Neural cell (in vitro differentiated cells): Measurements from ENCODE around the gene ILF3. TPM values are rescaled to one million over a fixed set of nuclear protein-coding genes. Genes with fewer than 3 reads are reported as not detected.

Experiments
- H2AFZ ChIP-seq: fragments of 200-600, 300-800 bp; sonication (generic), shearing (Covaris generic); 2 replicates; pipeline ENCODE4 v1.6.0; 2014; ENCODE audit warnings: low read depth, mild to moderate bottlenecking, antibody characterized with exemption, low read length, moderate library complexity
- H3F3A ChIP-seq: fragments of 200-600 bp; shearing (Covaris generic); 2 replicates; pipeline ENCODE4 v1.6.1; 2016; ENCODE audit warnings: mild to moderate bottlenecking, moderate library complexity, mixed read lengths, antibody characterized with exemption, low read length; ENCODE audit not compliant: insufficient read depth, poor library complexity, severe bottlenecking
- H3K27ac ChIP-seq: fragments of 200-600, 300-800 bp; sonication (generic), shearing (Covaris generic); 2 replicates; pipeline ENCODE4 v1.5.1; 2014; ENCODE audit warnings: mild to moderate bottlenecking, low read length, moderate library complexity
- H3K27me3 ChIP-seq: fragments of 300-800, 200-600 bp; sonication (generic), shearing (Covaris generic); 2 replicates; pipeline ENCODE4 v1.6.0; 2014; ENCODE audit warnings: mild to moderate bottlenecking, low read depth, low read length, moderate library complexity; ENCODE audit not compliant: insufficient read depth
- H3K36me3 ChIP-seq: fragments of 300-800, 200-600 bp; sonication (generic), shearing (Covaris generic); 2 replicates; pipeline ENCODE4 v1.5.1; 2014; ENCODE audit warnings: mild to moderate bottlenecking, antibody characterized with exemption, low read length, moderate library complexity; ENCODE audit not compliant: insufficient read depth
- H3K4me2 ChIP-seq: fragments of 300-800, 200-600 bp; sonication (generic), shearing (Covaris generic); 2 replicates; pipeline ENCODE4 v1.6.0; 2014; ENCODE audit warnings: mild to moderate bottlenecking, low read length
- H3K4me3 ChIP-seq: fragments of 300-800, 200-600 bp; sonication (generic), shearing (Covaris generic); 2 replicates; pipeline ENCODE4 v1.5.1; 2014; ENCODE audit warnings: mild to moderate bottlenecking, low read length, moderate library complexity
- H3K79me2 ChIP-seq: fragments of 200-600 bp; shearing (Covaris generic); replicated peaks from 2 replicates; pipeline ENCODE4 v1.6.0; 2014; ENCODE audit warnings: mild to moderate bottlenecking, low read length, moderate library complexity; ENCODE audit not compliant: insufficient read depth
- H3K9ac ChIP-seq: fragments of 300-800, 200-600 bp; sonication (generic), shearing (Covaris generic); 2 replicates; pipeline ENCODE4 v1.6.1; 2016; ENCODE audit warnings: mild to moderate bottlenecking, low read length, mixed read lengths
- H3K9me2 ChIP-seq: fragments of 200-600 bp; shearing (Covaris generic); 2 replicates; pipeline ENCODE4 v1.6.1; 2016; ENCODE audit warnings: mild to moderate bottlenecking, low read length, mixed read lengths; ENCODE audit not compliant: insufficient read depth
- H3K9me3 ChIP-seq: fragments of 200-600, 300-800 bp; sonication (generic), shearing (Covaris generic); 2 replicates; pipeline ENCODE4 v1.6.1; 2016; ENCODE audit warnings: mild to moderate bottlenecking, mixed run types, low read length, moderate library complexity, mixed read lengths
- H4K20me1 ChIP-seq: fragments of 200-600 bp; shearing (Covaris generic); 2 replicates; pipeline ENCODE4 v1.6.1; 2016; ENCODE audit warnings: mild to moderate bottlenecking, mixed run types; ENCODE audit not compliant: insufficient read depth
- EP300 ChIP-seq: fragments of 450-650 bp; conservative IDR thresholded peaks from 2 replicates; pipeline ENCODE4 v1.6.1; 2014; ENCODE audit warnings: antibody characterized with exemption, mild to moderate bottlenecking, moderate library complexity; ENCODE audit not compliant: poor library complexity, severe bottlenecking
- EZH2 ChIP-seq: fragments of 200-600, 300-800 bp; shearing (Covaris generic), sonication (generic); IDR thresholded peaks from 2 replicates; pipeline ENCODE4 v1.6.1; 2014; ENCODE audit warnings: antibody characterized with exemption, low read length, borderline replicate concordance, mild to moderate bottlenecking; ENCODE audit not compliant: insufficient read depth, poor library complexity, severe bottlenecking
- POLR2AphosphoS5 ChIP-seq: IDR thresholded peaks from 2 replicates; pipeline ENCODE4 v1.6.1; 2012
- RAD21 ChIP-seq: fragments of 450-650 bp; conservative IDR thresholded peaks from 2 replicates; pipeline ENCODE4 v1.6.1; 2014; ENCODE audit warnings: antibody characterized with exemption, mild to moderate bottlenecking, moderate library complexity
- SMC3 ChIP-seq: fragments of 450-650 bp; conservative IDR thresholded peaks from 2 replicates; pipeline ENCODE4 v1.6.1; 2014; ENCODE audit warnings: antibody characterized with exemption, mild to moderate bottlenecking, moderate library complexity; ENCODE audit not compliant: poor library complexity
- TAF1 ChIP-seq: IDR thresholded peaks from 2 replicates; pipeline ENCODE4 v1.6.1; 2012; ENCODE audit warnings: low read depth
- polyA plus RNA-seq: library from polyadenylated mRNA; depleted of rRNA; stranded (reverse); fragments of >200 nt; gene quantifications from 2 replicates; pipeline ENCODE4 v1.2.3, GENCODE V29; 2014
- TF ChIP-seq, protein P1 (sequence below): fragments of 450-650 bp; IDR thresholded peaks from 2 replicates; pipeline ENCODE4 v1.5.1; 2014; ENCODE audit warnings: antibody characterized with exemption, mild to moderate bottlenecking, moderate library complexity; ENCODE audit not compliant: poor library complexity, severe bottlenecking
- TF ChIP-seq, protein P2 (sequence below): IDR thresholded peaks from 2 replicates; pipeline ENCODE4 v1.6.1; 2012; ENCODE audit warnings: borderline replicate concordance

Gene ILF3
- polyA plus RNA-seq, 1 donor from 2014 or later, result 464 TPM

DNA sequence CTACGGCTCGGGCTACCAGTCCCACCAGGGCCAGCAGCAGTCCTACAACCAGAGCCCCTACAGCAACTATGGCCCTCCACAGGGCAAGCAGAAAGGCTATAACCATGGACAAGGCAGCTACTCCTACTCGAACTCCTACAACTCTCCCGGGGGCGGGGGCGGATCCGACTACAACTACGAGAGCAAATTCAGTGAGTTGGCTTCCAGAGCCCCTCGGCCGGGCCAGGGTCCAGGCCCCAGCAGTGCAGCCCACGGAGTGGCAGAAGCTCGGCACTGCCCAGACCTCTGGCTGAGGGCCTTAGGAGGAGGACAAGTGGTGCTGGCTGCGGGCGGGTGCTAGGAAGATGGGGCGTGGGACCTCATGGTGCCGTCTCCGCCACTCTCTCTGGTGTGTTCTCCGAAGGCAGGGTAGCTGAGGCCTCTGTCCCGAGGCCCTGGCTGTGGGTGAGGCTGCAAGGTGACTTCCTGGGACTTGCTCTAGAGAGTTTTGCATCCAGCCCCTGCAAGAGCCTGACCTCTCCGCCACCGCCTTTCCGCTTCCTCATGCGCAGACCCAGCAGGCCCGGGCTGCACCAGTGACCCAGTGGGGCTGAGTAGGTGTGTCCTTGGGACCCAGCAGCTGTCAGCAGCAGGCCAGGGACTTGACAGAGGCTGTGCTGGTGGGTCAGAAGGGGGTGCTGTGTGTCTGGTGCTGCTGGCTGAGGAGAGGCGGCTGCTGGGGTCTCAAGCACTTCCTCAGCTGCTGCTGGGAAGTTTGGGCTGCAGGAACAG lies 33.6 kb downstream of the ILF3 start:
- peaks cover 9% of the 10 kb centered on the region for H3K36me3 ChIP-seq
- no peaks in the 10 kb centered on the region for H3K9me3 ChIP-seq
- peaks cover 17% of the 10 kb centered on the region for H4K20me1 ChIP-seq
- no peak overlapping the region for H3K4me2 ChIP-seq
- H3K9ac ChIP-seq, result no peak overlapping the region
- H3K79me2 ChIP-seq, result no peaks in the 10 kb centered on the region
- H3K9me2 ChIP-seq, result no peaks in the 10 kb centered on the region
- no peaks in the 10 kb centered on the region for H3F3A ChIP-seq
- H3K4me3 ChIP-seq, result no peak overlapping the region
- TF ChIP-seq RAD21, result no peak
- H2AFZ ChIP-seq, result no peak overlapping the region
- H3K27ac ChIP-seq, result no peak overlapping the region
- H3K27me3 ChIP-seq, result no peaks in the 10 kb centered on the region

DNA sequence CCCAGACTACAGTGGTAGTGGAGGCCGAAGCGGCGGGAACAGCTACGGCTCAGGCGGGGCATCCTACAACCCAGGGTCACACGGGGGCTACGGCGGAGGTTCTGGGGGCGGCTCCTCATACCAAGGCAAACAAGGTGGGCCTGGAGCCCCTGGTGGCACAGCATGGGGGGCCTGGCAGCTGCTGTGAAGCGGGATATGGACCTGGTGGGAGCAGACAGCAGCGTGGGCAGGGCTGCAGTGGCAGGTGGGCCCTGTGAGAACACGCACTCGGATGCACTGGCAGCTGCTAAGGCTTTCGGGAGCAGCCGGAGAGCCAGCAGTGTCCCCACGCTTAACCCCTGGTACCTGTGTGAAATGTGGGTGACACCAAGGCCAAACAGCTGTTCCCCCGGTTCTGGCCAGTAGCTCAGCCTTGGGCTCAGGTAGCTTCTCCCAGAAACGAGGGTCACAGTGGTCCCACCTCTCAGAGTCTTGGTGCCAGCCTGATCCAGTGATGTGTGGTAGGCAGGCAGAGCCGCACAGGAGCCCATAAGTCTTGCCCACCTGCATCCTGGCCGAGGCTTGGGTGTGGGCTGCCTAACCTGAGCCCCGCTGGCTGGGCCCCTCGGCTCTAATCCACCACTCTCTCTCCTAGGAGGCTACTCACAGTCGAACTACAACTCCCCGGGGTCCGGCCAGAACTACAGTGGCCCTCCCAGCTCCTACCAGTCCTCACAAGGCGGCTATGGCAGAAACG lies 34.6 kb downstream of the ILF3 start:
- Histone ChIP-seq H3F3A (no peaks in the 10 kb centered on the region), H3K27me3 (no peaks in the 10 kb centered on the region), H4K20me1 (peaks cover 13% of the 10 kb centered on the region), H3K79me2 (no peaks in the 10 kb centered on the region), H3K36me3 (peaks cover 9% of the 10 kb centered on the region), H3K9me3 (no peaks in the 10 kb centered on the region), H2AFZ (no peak overlapping the region), H3K27ac (no peak overlapping the region), H3K9me2 (no peaks in the 10 kb centered on the region), H3K4me2 (no peak overlapping the region), H3K4me3 (no peak overlapping the region), H3K9ac (no peak overlapping the region)
- no peak for TF ChIP-seq EZH2
- TF ChIP-seq TAF1, result no peak
- TF ChIP-seq EP300, result no peak
- TF ChIP-seq POLR2AphosphoS5, result no peak
- TF ChIP-seq, protein P1, sequence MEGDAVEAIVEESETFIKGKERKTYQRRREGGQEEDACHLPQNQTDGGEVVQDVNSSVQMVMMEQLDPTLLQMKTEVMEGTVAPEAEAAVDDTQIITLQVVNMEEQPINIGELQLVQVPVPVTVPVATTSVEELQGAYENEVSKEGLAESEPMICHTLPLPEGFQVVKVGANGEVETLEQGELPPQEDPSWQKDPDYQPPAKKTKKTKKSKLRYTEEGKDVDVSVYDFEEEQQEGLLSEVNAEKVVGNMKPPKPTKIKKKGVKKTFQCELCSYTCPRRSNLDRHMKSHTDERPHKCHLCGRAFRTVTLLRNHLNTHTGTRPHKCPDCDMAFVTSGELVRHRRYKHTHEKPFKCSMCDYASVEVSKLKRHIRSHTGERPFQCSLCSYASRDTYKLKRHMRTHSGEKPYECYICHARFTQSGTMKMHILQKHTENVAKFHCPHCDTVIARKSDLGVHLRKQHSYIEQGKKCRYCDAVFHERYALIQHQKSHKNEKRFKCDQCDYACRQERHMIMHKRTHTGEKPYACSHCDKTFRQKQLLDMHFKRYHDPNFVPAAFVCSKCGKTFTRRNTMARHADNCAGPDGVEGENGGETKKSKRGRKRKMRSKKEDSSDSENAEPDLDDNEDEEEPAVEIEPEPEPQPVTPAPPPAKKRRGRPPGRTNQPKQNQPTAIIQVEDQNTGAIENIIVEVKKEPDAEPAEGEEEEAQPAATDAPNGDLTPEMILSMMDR, result no peak
- TF ChIP-seq RAD21, result no peak
- TF ChIP-seq, protein P2, sequence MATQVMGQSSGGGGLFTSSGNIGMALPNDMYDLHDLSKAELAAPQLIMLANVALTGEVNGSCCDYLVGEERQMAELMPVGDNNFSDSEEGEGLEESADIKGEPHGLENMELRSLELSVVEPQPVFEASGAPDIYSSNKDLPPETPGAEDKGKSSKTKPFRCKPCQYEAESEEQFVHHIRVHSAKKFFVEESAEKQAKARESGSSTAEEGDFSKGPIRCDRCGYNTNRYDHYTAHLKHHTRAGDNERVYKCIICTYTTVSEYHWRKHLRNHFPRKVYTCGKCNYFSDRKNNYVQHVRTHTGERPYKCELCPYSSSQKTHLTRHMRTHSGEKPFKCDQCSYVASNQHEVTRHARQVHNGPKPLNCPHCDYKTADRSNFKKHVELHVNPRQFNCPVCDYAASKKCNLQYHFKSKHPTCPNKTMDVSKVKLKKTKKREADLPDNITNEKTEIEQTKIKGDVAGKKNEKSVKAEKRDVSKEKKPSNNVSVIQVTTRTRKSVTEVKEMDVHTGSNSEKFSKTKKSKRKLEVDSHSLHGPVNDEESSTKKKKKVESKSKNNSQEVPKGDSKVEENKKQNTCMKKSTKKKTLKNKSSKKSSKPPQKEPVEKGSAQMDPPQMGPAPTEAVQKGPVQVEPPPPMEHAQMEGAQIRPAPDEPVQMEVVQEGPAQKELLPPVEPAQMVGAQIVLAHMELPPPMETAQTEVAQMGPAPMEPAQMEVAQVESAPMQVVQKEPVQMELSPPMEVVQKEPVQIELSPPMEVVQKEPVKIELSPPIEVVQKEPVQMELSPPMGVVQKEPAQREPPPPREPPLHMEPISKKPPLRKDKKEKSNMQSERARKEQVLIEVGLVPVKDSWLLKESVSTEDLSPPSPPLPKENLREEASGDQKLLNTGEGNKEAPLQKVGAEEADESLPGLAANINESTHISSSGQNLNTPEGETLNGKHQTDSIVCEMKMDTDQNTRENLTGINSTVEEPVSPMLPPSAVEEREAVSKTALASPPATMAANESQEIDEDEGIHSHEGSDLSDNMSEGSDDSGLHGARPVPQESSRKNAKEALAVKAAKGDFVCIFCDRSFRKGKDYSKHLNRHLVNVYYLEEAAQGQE, result no peak
- TF ChIP-seq SMC3, result no peak
